ENCODE results near the gene CCDC178. TPM values are rescaled to one million over a fixed set of nuclear protein-coding genes. Genes with fewer than 3 reads are reported as not detected.
"Not testable (repeated sequence)": the region's sequence is repeated elsewhere in the genome, so short reads cannot be mapped to it uniquely, and the experiment has no call there.

The CCDC178 gene
- total and polyA plus RNA-seq, 2 of the 4 experiments (the other 2 are of a cell fraction): not detected

GRCh38 chr18:33404244-33404873 is 36.2 kb downstream of the CCDC178 start:
- Histone ChIP-seq H4K5ac (ENCODE audit: low read depth, low read length) (no peak overlapping the region), H2AK5ac (ENCODE audit: low read depth, low read length) (no peak overlapping the region), H3K14ac (replicated peaks; ENCODE audit: low read depth, low read length) (no peak overlapping the region), H3K23ac (ENCODE audit: low read depth, low read length) (no peak overlapping the region), H3K4me3 (ENCODE audit: insufficient read depth, low read depth, low read length) (no peak overlapping the region), H3K27me3 (ENCODE audit: control insufficient read depth, insufficient read depth, low read length) (no peaks in the 10 kb centered on the region), H2BK5ac (ENCODE audit: low read depth, low read length, poor library complexity, severe bottlenecking) (no peak overlapping the region), H4K20me1 (ENCODE audit: insufficient read depth, low read length) (no peaks in the 10 kb centered on the region), H2AK9ac (replicated peaks; ENCODE audit: low read depth, low read length, poor library complexity) (no peak overlapping the region), H3K79me1 (ENCODE audit: low read depth in 1 of 2, low read length in 2 of 2) (no peaks in the 10 kb centered on the region), H3K9me3 (ENCODE audit: control insufficient read depth, insufficient read depth, low read length) (no peaks in the 10 kb centered on the region), H3K4ac (ENCODE audit: low read depth, low read length) (no peak overlapping the region), H4K8ac (ENCODE audit: low read depth in 2 of 2, low read length in 2 of 2) (no peak overlapping the region), H3K9ac (ENCODE audit: low read depth, low read length) (no peak overlapping the region), H3K27ac (ENCODE audit: insufficient read depth, low read length) (no peak overlapping the region), H2BK20ac (ENCODE audit: low read depth, low read length) (no peak overlapping the region), H2BK120ac (ENCODE audit: low read depth, low read length) (no peak overlapping the region), H2BK15ac (ENCODE audit: low read depth, low read length) (no peak overlapping the region), H3K56ac (ENCODE audit: extremely low read depth, insufficient read depth, low read length) (no peak overlapping the region), H4K91ac (ENCODE audit: insufficient read depth, low read depth, low read length) (no peak overlapping the region), H3K9me1 (ENCODE audit: insufficient read depth, low read length) (no peaks in the 10 kb centered on the region), H3K4me1 (ENCODE audit: control insufficient read depth, insufficient read depth, low read length) (no peaks in the 10 kb centered on the region), H3K36me3 (ENCODE audit: control insufficient read depth, insufficient read depth, low read length) (no peaks in the 10 kb centered on the region), H3K18ac (ENCODE audit: low read depth, low read length) (no peak overlapping the region), H3K4me2 (ENCODE audit: low read depth, low read length) (no peak overlapping the region), H2AFZ (replicated peaks; ENCODE audit: low read length, poor library complexity) (no peak overlapping the region)
- BruUV-seq (replicated peaks): no TSS peak
- CTCF ChIA-PET: interaction anchor here (1.4 kb wide), 1 partner anchor 31 kb away, joined by 3 read pairs; no protein-coding TSS in a partner anchor
- dilution Hi-C loops (cut with HindIII; ENCODE audit: low sequenced_read_pairs, unreplicated experiment): no loop called here
- no peak for DNase-seq
- intact Hi-C loops (cut with micrococcal nuclease): loop anchor here (10.0 kb wide), 1 partner anchor 60 kb away; no protein-coding TSS in a partner anchor
- no peak for ATAC-seq (ENCODE audit: low read depth)
- in situ Hi-C loops (cut with MboI; ENCODE audit: low sequenced_read_pairs): no loop called here
- POLR2A ChIA-PET (ENCODE audit: unreplicated experiment): no interaction called here
- TF ChIP-seq CTCF (conservative IDR thresholded peaks at IDR 0.05; ENCODE audit: low read depth, low read length) (peak; percentile 31), RCOR1 (IDR thresholded peaks at IDR 0.05; ENCODE audit: insufficient replicate concordance, low read length) (no peak)

- POLR2A ChIA-PET (ENCODE audit: unreplicated experiment); BruUV-seq (replicated peaks); H4K8ac ChIP-seq (ENCODE audit: low read depth in 2 of 2, low read length in 2 of 2); H4K5ac ChIP-seq (ENCODE audit: low read depth, low read length); H2BK15ac ChIP-seq (ENCODE audit: low read depth, low read length); H2AK9ac ChIP-seq (replicated peaks; ENCODE audit: low read depth, low read length, poor library complexity); H3K56ac ChIP-seq (ENCODE audit: extremely low read depth, insufficient read depth, low read length); H4K20me1 ChIP-seq (ENCODE audit: insufficient read depth, low read length); H3K4me1 ChIP-seq (ENCODE audit: control insufficient read depth, insufficient read depth, low read length); H3K4me3 ChIP-seq (ENCODE audit: insufficient read depth, low read depth, low read length); H3K79me1 ChIP-seq (ENCODE audit: low read depth in 1 of 2, low read length in 2 of 2); H2BK5ac ChIP-seq (ENCODE audit: low read depth, low read length, poor library complexity, severe bottlenecking); H3K23ac ChIP-seq (ENCODE audit: low read depth, low read length); H3K27ac ChIP-seq (ENCODE audit: insufficient read depth, low read length); H2AK5ac ChIP-seq (ENCODE audit: low read depth, low read length); CTCF ChIA-PET; dilution Hi-C loops (cut with HindIII; ENCODE audit: low sequenced_read_pairs, unreplicated experiment); H2AFZ ChIP-seq (replicated peaks; ENCODE audit: low read length, poor library complexity); H3K4ac ChIP-seq (ENCODE audit: low read depth, low read length); H3K14ac ChIP-seq (replicated peaks; ENCODE audit: low read depth, low read length); H3K9ac ChIP-seq (ENCODE audit: low read depth, low read length); H4K91ac ChIP-seq (ENCODE audit: insufficient read depth, low read depth, low read length); in situ Hi-C loops (cut with MboI; ENCODE audit: low sequenced_read_pairs); DNase-seq; H3K36me3 ChIP-seq (ENCODE audit: control insufficient read depth, insufficient read depth, low read length); H2BK120ac ChIP-seq (ENCODE audit: low read depth, low read length); H3K9me1 ChIP-seq (ENCODE audit: insufficient read depth, low read length); intact Hi-C loops (cut with micrococcal nuclease); H3K27me3 ChIP-seq (ENCODE audit: control insufficient read depth, insufficient read depth, low read length); H3K9me3 ChIP-seq (ENCODE audit: control insufficient read depth, insufficient read depth, low read length); ATAC-seq (ENCODE audit: low read depth); H3K18ac ChIP-seq (ENCODE audit: low read depth, low read length); H3K4me2 ChIP-seq (ENCODE audit: low read depth, low read length); H2BK20ac ChIP-seq (ENCODE audit: low read depth, low read length): not testable (repeated sequence)
- WGBS, 2 experiments (ENCODE audit: extremely low coverage in 2 of 2, insufficient read length in 1 of 2): 96% methylated on average over 7 of the region's 8 CpGs; no CpG with 5 or more reads in 1 of the 2 experiments
These were observed 41.6 kb downstream of the CCDC178 start for GRCh38 chr18:33398939-33399338.
